ENCODE data around the gene OR2W3. TPM values are rescaled to one million over a fixed set of nuclear protein-coding genes. Genes with fewer than 3 reads are reported as not detected.

Gene OR2W3
- not detected for polyA plus RNA-seq (2013, experiment 1 of 2)
- polyA plus RNA-seq (2013, experiment 2 of 2), result not detected

DNA sequence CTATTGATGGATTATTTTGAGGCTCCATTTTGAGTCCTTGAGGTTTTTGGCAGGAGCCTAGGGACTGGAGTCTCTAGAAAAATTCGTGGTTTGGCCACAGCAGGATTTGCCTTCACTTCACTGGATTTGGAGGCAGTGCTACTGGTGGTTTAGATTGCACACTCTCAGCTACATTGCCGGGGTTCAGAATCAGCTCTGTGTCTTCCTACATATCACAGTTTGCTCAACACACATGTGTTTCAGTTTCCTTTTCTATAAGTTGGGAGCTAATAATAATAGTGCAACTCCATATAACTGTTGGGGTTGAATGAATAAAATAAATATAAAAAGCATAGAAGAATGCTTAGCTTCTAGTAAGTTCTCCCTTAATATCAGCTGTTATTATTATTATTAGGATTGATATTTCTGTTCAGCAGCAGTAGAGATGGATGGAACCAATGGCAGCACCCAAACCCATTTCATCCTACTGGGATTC, at the start of gene OR2W3:
Gene OR2W3, plus strand, starts transcription at position 425 of the 475 bp plus-strand sequence. Its CDS starts 0 bp downstream, at position 425.
- H3K4me1 ChIP-seq (ENCODE audit: control insufficient read depth, insufficient read depth, low read length, poor library complexity, severe bottlenecking), result no peaks in the 10 kb centered on the region
- no peak within 1 kb of the TSS for H3K27ac ChIP-seq (ENCODE audit: low read depth, low read length, severe bottlenecking)
- peaks cover 25% of the 10 kb centered on the region for H3K9me3 ChIP-seq (ENCODE audit: control insufficient read depth, low read length)
- no CpG with 5 or more reads among the region's 2 CpGs for WGBS, 2 experiments (ENCODE audit: insufficient coverage in 2 of 2)
- no peak within 1 kb of the TSS for H3K4me3 ChIP-seq (ENCODE audit: extremely low read depth, insufficient read depth, low read length, poor library complexity, severe bottlenecking)
- no peaks in the 10 kb centered on the region for H3K36me3 ChIP-seq (ENCODE audit: control insufficient read depth, insufficient read depth, low read length)

DNA sequence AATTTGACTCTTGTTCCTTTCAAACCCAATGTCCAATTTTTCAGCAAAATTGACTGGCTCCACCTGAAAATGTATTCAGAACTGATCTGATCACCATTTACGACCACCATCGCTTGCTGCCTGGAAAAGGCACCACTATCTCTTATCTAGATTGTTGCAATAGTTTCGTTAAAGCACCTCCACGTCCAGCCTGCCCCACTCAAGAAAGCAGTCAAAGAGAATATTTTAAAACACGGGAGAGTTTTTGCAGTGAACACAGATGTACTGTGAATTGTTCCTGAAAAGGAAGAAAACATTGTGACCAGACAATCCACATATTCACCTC, 49.7 kb upstream of the OR2W3 start:
- 67% methylated on average over 5 of the region's 5 CpGs; no CpG with 5 or more reads in 1 of the 2 experiments for WGBS, 2 experiments (ENCODE audit: insufficient coverage in 2 of 2)
- no peak overlapping the region for H3K27ac ChIP-seq (ENCODE audit: low read depth, low read length, severe bottlenecking)
- no peak overlapping the region for H3K4me3 ChIP-seq (ENCODE audit: extremely low read depth, insufficient read depth, low read length, poor library complexity, severe bottlenecking)
- H3K4me1 ChIP-seq (ENCODE audit: control insufficient read depth, insufficient read depth, low read length, poor library complexity, severe bottlenecking), result no peaks in the 10 kb centered on the region
- peaks cover 3% of the 10 kb centered on the region for H3K9me3 ChIP-seq (ENCODE audit: control insufficient read depth, low read length)
- no peaks in the 10 kb centered on the region for H3K36me3 ChIP-seq (ENCODE audit: control insufficient read depth, insufficient read depth, low read length)

GRCh38 chr1:247848346-247848745, 47.0 kb upstream of the OR2W3 start:
- no peaks in the 10 kb centered on the region for H3K4me1 ChIP-seq (ENCODE audit: control insufficient read depth, insufficient read depth, low read length, poor library complexity, severe bottlenecking)
- no peak overlapping the region for H3K4me3 ChIP-seq (ENCODE audit: extremely low read depth, insufficient read depth, low read length, poor library complexity, severe bottlenecking)
- no peak overlapping the region for H3K27ac ChIP-seq (ENCODE audit: low read depth, low read length, severe bottlenecking)
- 64 to 79% methylated on average over 3 to 6 of the region's 7 CpGs for WGBS, 2 experiments (ENCODE audit: insufficient coverage in 2 of 2)
- H3K36me3 ChIP-seq (ENCODE audit: control insufficient read depth, insufficient read depth, low read length), result no peaks in the 10 kb centered on the region
- H3K9me3 ChIP-seq (ENCODE audit: control insufficient read depth, low read length), result peaks cover 11% of the 10 kb centered on the region

DNA sequence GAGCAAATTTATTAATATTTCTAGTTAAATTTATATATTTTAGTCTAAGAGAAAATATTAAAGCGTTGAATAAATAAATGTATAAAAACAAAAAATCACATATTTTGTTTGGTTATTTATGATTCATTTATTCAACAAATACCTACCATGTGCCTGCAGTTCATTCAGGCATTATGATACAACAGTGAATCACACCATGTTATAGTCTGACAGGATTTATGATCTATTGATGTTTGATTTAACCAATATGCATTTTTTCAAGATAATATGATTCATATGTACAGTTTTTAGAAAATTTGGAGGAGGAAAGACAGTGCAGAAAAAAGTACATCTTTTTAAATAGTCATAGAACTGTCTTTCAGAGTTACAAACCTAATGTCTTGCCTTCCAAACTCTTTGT, 45.8 kb upstream of the OR2W3 start:
- Histone ChIP-seq H3K4me1 (ENCODE audit: control insufficient read depth, insufficient read depth, low read length, poor library complexity, severe bottlenecking) (no peaks in the 10 kb centered on the region), H3K4me3 (ENCODE audit: extremely low read depth, insufficient read depth, low read length, poor library complexity, severe bottlenecking) (no peak overlapping the region), H3K27ac (ENCODE audit: low read depth, low read length, severe bottlenecking) (no peak overlapping the region), H3K36me3 (ENCODE audit: control insufficient read depth, insufficient read depth, low read length) (no peaks in the 10 kb centered on the region), H3K9me3 (ENCODE audit: control insufficient read depth, low read length) (peaks cover 8% of the 10 kb centered on the region)
- no CpG with 5 or more reads among the region's 1 CpG for WGBS, 2 experiments (ENCODE audit: insufficient coverage in 2 of 2)

DNA sequence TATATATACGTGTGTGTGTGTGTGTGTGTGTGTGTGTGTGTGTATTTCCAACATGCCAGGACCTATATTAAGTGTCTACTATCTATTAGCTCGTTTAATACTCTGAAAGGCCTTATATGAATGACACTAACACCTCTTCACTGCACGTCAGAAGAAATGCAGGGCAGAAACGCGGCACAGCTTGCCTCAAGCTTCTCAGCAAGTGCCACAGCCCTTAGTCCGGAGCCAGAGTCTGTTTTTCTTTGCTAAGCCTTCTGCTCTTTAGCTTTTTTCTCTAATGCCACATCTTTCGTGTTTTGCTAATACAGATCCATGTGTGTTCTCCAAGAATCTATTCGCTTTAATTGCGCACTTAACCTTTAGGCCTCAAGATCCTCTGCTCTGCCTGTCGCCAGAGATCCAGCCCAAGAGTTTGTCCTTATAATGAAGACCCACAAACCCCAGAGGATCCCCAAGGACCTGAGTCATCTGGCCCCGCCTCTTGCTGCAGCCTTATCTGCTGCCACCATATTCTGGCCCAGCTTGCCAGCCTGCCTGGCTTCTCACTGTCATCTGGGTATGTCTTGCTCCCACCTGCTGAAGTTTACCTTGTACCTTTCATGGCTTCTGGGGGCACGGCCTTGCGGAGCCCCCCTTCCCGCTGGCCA, 40.4 kb upstream of the OR2W3 start:
- Histone ChIP-seq H3K27ac (ENCODE audit: low read depth, low read length, severe bottlenecking) (no peak overlapping the region), H3K9me3 (ENCODE audit: control insufficient read depth, low read length) (peaks cover 8% of the 10 kb centered on the region), H3K4me1 (ENCODE audit: control insufficient read depth, insufficient read depth, low read length, poor library complexity, severe bottlenecking) (no peaks in the 10 kb centered on the region), H3K4me3 (ENCODE audit: extremely low read depth, insufficient read depth, low read length, poor library complexity, severe bottlenecking) (no peak overlapping the region), H3K36me3 (ENCODE audit: control insufficient read depth, insufficient read depth, low read length) (no peaks in the 10 kb centered on the region)
- 77 to 79% methylated on average over 12 of the region's 14 CpGs for WGBS, 2 experiments (ENCODE audit: insufficient coverage in 2 of 2)

DNA sequence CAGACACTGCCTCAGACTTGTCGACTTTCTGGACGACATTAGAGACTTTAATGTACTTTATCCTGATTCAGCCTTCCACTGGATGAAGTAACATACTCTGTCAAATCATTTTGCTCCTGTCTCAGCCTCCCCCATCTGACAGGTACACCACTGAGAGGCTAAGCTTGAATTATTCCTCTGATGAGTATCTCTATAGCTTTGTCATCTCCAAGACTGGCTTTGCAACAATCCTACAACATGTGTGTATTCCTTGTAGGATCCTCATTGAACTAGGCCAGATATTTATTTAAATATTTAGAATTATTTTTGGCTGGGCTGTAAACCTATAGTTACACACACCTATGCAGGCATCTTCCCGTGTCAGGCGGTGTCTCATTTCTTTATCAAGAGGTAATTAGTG, 39.5 kb upstream of the OR2W3 start:
- Histone ChIP-seq H3K4me1 (ENCODE audit: control insufficient read depth, insufficient read depth, low read length, poor library complexity, severe bottlenecking) (no peaks in the 10 kb centered on the region), H3K4me3 (ENCODE audit: extremely low read depth, insufficient read depth, low read length, poor library complexity, severe bottlenecking) (no peak overlapping the region), H3K36me3 (ENCODE audit: control insufficient read depth, insufficient read depth, low read length) (no peaks in the 10 kb centered on the region), H3K27ac (ENCODE audit: low read depth, low read length, severe bottlenecking) (no peak overlapping the region), H3K9me3 (ENCODE audit: control insufficient read depth, low read length) (peaks cover 8% of the 10 kb centered on the region)
- 77 to 88% methylated on average over 2 of the region's 4 CpGs for WGBS, 2 experiments (ENCODE audit: insufficient coverage in 2 of 2)

DNA sequence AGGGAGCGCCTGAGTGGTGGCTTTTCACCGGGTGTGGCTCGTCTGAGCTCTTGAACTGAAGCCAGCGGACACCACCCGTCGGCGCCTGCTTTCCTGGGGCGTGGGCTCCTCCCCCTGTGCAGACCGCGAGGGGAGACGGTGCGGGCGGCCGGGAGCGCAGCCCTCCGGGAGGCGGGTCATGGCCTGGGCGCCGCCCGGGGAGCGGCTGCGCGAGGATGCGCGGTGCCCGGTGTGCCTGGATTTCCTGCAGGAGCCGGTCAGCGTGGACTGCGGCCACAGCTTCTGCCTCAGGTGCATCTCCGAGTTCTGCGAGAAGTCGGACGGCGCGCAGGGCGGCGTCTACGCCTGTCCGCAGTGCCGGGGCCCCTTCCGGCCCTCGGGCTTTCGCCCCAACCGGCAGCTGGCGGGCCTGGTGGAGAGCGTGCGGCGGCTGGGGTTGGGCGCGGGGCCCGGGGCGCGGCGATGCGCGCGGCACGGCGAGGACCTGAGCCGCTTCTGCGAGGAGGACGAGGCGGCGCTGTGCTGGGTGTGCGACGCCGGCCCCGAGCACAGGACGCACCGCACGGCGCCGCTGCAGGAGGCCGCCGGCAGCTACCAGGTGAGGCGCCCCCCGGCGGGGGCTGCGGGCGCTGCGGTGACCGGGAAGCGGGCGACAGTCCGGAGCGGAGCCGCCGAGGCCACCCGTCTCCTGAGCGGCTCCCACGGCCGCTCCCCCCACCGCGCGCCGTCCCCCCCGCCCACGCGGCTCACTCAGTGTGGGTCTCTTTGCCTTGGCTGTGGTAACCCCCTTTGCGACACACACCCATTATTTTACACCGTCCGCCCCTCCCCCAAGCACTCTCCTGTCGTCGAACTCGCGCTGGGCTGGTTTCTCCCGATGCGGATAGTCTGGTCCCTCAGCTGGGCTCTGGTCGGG, 38.1 kb upstream of the OR2W3 start, which contains the start of gene TRIM58:
Gene TRIM58, plus strand, starts transcription at position 119 of the 916 bp plus-strand sequence. Its CDS starts 60 bp downstream, at position 179.
- Histone ChIP-seq H3K9me3 (ENCODE audit: control insufficient read depth, low read length) (no peaks in the 10 kb centered on the region), H3K27ac (ENCODE audit: low read depth, low read length, severe bottlenecking) (no peak within 1 kb of the TSS), H3K36me3 (ENCODE audit: control insufficient read depth, insufficient read depth, low read length) (no peaks in the 10 kb centered on the region), H3K4me3 (ENCODE audit: extremely low read depth, insufficient read depth, low read length, poor library complexity, severe bottlenecking) (peak within 1 kb of the TSS; percentile 36), H3K4me1 (ENCODE audit: control insufficient read depth, insufficient read depth, low read length, poor library complexity, severe bottlenecking) (no peaks in the 10 kb centered on the region)
- WGBS, 2 experiments (ENCODE audit: insufficient coverage in 2 of 2), result 21 to 36% methylated on average over 79 to 89 of the region's 109 CpGs

GRCh38 chr1:247857985-247858619, 37.3 kb upstream of the OR2W3 start:
- peak overlapping the region; percentile 36 for H3K4me3 ChIP-seq (ENCODE audit: extremely low read depth, insufficient read depth, low read length, poor library complexity, severe bottlenecking)

DNA sequence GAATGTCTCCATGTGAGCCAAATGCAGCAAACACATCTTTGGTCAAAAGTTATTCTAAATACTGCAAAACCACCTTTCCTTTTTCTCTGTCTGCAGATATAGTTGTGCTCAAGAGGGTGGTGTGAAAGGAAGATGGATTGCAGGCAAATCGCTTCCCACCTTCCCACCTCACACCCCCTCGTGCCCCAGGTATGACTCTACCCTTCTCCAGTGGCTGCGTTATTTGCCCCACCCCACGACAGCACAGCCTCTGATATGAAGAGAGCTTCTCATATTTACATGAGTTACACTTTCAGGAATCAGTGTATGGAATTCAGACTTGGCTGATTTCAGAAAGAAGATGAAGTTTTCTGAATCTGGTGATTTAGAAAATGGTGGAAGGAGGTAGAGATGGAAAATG, 32.6 kb upstream of the OR2W3 start:
- Histone ChIP-seq H3K27ac (ENCODE audit: low read depth, low read length, severe bottlenecking) (no peak overlapping the region), H3K9me3 (ENCODE audit: control insufficient read depth, low read length) (peaks cover 20% of the 10 kb centered on the region), H3K36me3 (ENCODE audit: control insufficient read depth, insufficient read depth, low read length) (no peaks in the 10 kb centered on the region), H3K4me3 (ENCODE audit: extremely low read depth, insufficient read depth, low read length, poor library complexity, severe bottlenecking) (no peak overlapping the region), H3K4me1 (ENCODE audit: control insufficient read depth, insufficient read depth, low read length, poor library complexity, severe bottlenecking) (no peaks in the 10 kb centered on the region)
- WGBS, 2 experiments (ENCODE audit: insufficient coverage in 2 of 2), result 76% methylated on average over 2 of the region's 4 CpGs; no CpG with 5 or more reads in 1 of the 2 experiments

More at GRCh38 chr1:247857985-247858619, 37.3 kb upstream of the OR2W3 start:
- 66 to 68% methylated on average over 9 to 11 of the region's 15 CpGs for WGBS, 2 experiments (ENCODE audit: insufficient coverage in 2 of 2)
- Histone ChIP-seq H3K36me3 (ENCODE audit: control insufficient read depth, insufficient read depth, low read length) (no peaks in the 10 kb centered on the region), H3K4me1 (ENCODE audit: control insufficient read depth, insufficient read depth, low read length, poor library complexity, severe bottlenecking) (no peaks in the 10 kb centered on the region), H3K9me3 (ENCODE audit: control insufficient read depth, low read length) (no peaks in the 10 kb centered on the region), H3K27ac (ENCODE audit: low read depth, low read length, severe bottlenecking) (no peak overlapping the region)

DNA sequence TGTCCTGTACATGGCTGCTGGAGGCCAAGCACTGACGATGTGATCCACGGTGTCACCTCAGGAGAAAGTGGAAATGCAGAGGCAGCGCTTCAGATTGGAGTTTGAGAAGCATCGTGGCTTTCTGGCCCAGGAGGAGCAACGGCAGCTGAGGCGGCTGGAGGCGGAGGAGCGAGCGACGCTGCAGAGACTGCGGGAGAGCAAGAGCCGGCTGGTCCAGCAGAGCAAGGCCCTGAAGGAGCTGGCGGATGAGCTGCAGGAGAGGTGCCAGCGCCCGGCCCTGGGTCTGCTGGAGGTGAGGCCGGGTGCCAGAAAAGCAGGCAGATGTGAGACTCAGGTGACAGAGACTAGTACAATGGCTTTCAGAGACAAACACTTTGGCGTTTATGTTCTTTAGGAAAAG, 30.7 kb upstream of the OR2W3 start:
- 84 to 88% methylated on average over 16 to 17 of the region's 17 CpGs for WGBS, 2 experiments (ENCODE audit: insufficient coverage in 2 of 2)
- Histone ChIP-seq H3K9me3 (ENCODE audit: control insufficient read depth, low read length) (peaks cover 27% of the 10 kb centered on the region), H3K27ac (ENCODE audit: low read depth, low read length, severe bottlenecking) (no peak overlapping the region), H3K4me1 (ENCODE audit: control insufficient read depth, insufficient read depth, low read length, poor library complexity, severe bottlenecking) (no peaks in the 10 kb centered on the region), H3K36me3 (ENCODE audit: control insufficient read depth, insufficient read depth, low read length) (no peaks in the 10 kb centered on the region), H3K4me3 (ENCODE audit: extremely low read depth, insufficient read depth, low read length, poor library complexity, severe bottlenecking) (no peak overlapping the region)

Measured in mesodermal cell (in vitro differentiated cells).